Ecto neural progenitor cell (in vitro differentiated cells): Measurements from ENCODE around the gene ATP7A.
"Not testable (repeated sequence)": the region's sequence is repeated elsewhere in the genome, so short reads cannot be mapped to it uniquely, and the experiment has no call there.

Experiments
- DNase-seq: peaks from one replicate; pipeline ENCODE4 v3.0.0-alpha.2; 2018; ENCODE audit warnings: low spot score

Gene ATP7A

GRCh38 chrX:78037881-78038280, 127.4 kb downstream of the ATP7A start:
- DNase-seq: no peak

- no peak for DNase-seq
These were observed 132.1 kb downstream of the ATP7A start for GRCh38 chrX:78042601-78043000.

DNA sequence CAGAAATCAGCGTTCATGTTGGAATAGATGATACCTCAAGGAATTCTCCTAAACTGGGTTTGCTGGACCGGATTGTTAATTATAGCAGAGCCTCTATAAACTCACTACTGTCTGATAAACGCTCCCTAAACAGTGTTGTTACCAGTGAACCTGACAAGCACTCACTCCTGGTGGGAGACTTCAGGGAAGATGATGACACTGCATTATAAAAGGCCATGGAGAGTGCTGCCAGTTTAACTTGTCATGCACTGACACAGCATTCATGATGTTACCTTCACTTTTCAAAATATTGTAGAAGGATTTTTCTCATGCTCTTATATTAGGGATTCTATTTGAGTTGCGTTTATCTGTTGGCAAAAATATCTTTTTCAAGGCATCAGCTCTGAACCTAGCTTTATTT, 135.9 kb downstream of the ATP7A start:
- DNase-seq: no peak

- DNase-seq: no peak
These were observed 137.6 kb downstream of the ATP7A start for GRCh38 chrX:78048052-78048451.

DNA sequence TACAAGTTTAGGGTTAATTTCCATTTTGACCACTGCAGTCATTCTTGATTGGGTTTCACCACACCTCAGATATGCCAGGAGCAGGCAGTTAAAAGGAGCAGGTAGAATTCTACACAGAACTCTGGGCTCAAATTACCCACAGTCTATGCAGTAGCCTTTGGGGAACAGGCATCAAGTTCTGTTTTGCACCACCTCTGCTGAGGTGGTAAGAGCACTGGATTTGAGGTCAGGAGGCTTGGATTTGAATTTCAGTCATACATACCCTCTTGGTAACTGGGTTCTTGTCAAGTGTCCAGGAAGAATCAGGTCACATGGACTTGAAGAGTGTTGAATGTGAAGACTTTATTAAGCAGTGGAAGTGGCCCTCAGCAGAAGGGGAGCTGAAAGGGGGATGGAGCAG, 153.2 kb downstream of the ATP7A start:
- DNase-seq: no peak

DNA sequence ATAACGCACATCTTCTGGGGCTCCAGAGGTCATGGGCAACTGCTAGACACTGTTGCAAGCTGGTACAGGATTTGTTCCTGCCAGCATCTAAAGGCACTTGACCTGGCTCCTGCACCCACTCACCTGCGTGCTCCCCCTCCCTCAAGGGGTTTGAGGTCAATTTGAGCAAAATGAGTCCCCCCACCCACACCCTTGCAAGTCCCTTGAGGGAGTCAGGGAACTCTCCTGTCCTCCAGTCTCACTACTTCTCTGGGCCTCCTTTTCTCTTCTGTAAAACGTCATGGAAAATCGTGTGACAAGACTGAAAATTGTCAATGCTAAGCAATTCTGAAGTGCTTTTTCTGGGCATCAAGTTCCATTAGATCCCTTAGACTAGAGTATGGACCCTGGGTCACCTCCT, 153.7 kb downstream of the ATP7A start:
- DNase-seq: no peak

GRCh38 chrX:78064698-78065601, 154.5 kb downstream of the ATP7A start:
- DNase-seq: not testable (repeated sequence)

DNA sequence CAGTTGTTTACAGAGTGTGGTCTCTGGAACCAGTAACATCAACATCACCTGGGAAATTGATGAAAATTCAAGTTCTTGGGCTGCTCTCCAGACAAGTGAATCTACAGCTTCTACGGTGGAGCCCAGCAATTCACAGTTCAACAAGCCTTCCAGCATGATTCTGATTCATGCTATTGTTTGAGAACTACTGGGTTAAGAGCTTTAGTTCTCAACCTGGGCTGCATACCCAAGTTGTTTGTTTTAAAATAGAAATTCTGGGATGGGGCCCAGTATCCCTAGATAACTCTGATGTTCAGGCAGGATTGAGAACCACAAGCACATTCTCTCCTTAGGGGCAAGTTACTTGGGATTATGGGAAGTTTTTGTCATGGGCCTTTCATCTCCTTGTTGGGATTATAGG, 155.6 kb downstream of the ATP7A start:
- no peak for DNase-seq

GRCh38 chrX:78071331-78071730, 160.8 kb downstream of the ATP7A start:
- DNase-seq: no peak

DNA sequence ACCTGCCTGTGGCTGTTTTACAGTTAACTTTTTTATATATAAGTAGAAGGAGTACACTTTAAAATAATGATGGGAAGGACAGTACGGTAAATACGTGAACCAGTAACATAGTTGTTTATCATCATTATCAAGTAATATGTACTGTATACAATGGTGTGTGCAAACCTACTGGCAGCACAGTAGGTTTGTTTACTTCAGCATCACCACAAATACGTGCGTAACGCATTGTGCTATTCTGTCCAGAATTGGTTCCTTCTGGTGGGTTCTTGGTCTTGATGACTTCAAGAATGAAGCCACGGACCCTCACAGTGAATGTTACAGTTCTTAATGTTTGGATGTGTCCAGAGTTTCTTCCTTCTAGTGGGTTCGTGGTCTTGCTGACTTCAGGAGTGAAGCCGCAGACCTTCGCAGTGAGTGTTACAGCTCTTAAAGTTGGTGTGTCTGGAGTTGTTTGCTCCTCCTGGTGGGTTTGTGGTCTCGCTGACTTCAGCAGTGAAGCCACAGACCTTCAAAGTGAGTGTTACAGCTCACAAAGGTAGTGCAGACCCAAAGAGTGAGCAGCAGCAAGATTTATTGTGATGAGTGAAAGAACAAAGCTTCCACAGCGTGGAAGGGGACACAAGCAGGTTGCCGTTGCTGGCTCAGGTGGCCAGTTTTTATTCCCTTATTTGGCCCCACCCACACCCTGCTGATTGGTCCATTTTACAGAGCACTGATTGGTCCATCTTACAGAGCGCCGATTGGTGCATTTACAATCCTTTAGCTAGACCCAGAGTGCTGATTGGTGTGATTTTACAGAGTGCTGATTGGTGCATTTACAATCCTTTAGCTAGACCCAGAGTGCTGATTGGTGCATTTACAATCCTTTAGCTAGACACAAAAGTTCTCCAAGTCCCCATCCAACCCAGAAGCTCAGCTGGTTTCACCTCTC, 162.9 kb downstream of the ATP7A start:
- not testable (repeated sequence) for DNase-seq

DNA sequence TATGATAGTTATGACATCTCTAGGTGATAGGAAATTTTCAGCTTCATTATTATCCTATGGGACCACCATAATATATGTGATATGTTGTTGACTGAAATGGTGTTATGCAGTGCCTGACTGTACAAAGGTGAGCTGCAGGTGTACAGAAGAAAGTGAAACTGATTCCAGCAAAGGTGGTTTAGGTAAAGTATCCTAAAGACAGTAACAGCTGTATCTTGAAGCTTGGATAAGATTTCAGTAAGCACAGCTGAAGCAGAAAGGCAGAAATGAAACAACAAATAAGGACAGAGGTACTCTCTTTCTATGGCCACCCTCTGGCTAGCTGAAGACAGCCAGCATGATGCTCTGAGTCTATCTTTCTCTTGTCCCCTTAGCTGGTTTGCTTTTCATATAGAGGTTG, 163.6 kb downstream of the ATP7A start:
- no peak for DNase-seq

- no peak for DNase-seq
These were observed 165.4 kb downstream of the ATP7A start for GRCh38 chrX:78075787-78076389.

DNA sequence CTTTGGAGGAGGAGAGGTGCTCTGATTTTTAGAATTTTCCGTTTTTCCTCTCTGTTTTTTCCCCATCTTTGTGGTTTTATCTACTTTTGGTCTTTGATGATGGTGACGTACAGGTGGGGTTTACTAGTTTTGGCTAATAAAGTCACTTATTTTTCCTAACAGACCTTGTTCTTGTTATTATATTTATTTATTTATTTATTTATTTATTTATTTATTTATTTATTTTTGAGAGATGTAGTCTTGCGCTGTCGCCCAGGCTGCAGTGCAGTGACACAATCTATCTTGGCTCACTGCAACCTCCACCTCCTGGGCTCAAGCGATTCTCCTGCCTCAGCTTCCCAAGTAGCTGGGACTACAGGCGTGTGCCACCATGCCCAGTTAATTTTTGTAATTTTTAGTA, 170.9 kb downstream of the ATP7A start:
- DNase-seq: not testable (repeated sequence)

GRCh38 chrX:78092296-78092695, 181.8 kb downstream of the ATP7A start:
- DNase-seq: peak; percentile 45

DNA sequence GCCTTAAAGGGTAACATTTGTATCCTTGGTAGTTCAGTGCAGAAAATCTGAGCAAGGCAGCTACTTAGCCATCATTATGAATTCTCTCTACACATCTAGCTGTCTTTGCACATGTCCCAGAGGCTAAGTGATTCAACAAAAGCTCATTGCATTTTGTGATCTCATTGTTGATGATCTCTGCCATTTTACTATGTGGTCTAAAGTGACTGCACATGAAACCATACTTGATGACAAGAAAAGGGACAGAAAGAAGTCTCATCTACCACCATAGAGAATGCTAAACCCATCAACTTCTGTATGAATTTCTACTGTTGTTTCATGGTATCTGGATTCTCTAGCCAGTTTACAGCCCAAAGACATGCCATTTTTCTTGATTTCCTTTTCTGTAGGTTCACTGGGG, 187.6 kb downstream of the ATP7A start:
- no peak for DNase-seq
